ENCODE measurements around the gene IPO5.

DNA sequence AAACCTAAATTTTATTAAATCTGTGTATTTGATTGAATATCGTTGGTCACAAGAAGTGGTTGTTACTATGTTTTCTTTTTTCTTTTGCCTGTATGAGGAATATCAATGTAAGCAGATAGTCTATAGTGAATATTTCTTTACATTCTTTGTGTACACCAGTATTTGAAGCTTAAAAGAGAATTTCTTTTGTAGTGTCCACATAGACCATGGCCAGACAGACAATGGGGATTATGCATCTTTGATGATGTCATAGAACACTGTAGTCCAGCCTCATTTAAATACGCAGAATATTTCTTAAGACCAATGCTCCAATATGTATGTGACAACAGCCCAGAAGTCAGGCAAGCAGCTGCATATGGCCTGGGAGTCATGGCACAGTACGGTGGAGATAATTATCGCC is 64.8 kb downstream of the IPO5 start:
- TF ChIP-seq, protein P1, sequence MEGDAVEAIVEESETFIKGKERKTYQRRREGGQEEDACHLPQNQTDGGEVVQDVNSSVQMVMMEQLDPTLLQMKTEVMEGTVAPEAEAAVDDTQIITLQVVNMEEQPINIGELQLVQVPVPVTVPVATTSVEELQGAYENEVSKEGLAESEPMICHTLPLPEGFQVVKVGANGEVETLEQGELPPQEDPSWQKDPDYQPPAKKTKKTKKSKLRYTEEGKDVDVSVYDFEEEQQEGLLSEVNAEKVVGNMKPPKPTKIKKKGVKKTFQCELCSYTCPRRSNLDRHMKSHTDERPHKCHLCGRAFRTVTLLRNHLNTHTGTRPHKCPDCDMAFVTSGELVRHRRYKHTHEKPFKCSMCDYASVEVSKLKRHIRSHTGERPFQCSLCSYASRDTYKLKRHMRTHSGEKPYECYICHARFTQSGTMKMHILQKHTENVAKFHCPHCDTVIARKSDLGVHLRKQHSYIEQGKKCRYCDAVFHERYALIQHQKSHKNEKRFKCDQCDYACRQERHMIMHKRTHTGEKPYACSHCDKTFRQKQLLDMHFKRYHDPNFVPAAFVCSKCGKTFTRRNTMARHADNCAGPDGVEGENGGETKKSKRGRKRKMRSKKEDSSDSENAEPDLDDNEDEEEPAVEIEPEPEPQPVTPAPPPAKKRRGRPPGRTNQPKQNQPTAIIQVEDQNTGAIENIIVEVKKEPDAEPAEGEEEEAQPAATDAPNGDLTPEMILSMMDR (IDR thresholded peaks at IDR 0.05) = no peak
- TF ChIP-seq POLR2A (IDR thresholded peaks at IDR 0.05) = no peak

Measured in breast epithelium (tissue), 3 donors.